OCI-LY1 (cell line): Measurements from ENCODE around the gene NFIX.

Experiments used
- H2AFZ ChIP-seq: fragments of 200-600 bp; sonication (generic), shearing (Covaris generic); 2 replicates; pipeline ENCODE4 v1.6.0; 2014; ENCODE audit warnings: antibody characterized with exemption, mild to moderate bottlenecking, low read length
- H3F3A ChIP-seq: fragments of 200-600 bp; sonication (generic), shearing (Covaris generic); 2 replicates; pipeline ENCODE4 v1.6.0; 2014; ENCODE audit warnings: mild to moderate bottlenecking, antibody characterized with exemption, low read length, moderate library complexity; ENCODE audit not compliant: insufficient read depth
- H3K27ac ChIP-seq: fragments of 200-600 bp; sonication (generic); 2 replicates; pipeline ENCODE4 v1.5.1; 2014; ENCODE audit warnings: low read length, mixed run types, mild to moderate bottlenecking, low read depth; ENCODE audit not compliant: poor library complexity, severe bottlenecking
- H3K27me3 ChIP-seq: fragments of 200-600 bp; sonication (generic); 2 replicates; pipeline ENCODE4 v1.6.0; 2014; ENCODE audit warnings: antibody characterized with exemption, mild to moderate bottlenecking, low read length, moderate library complexity; ENCODE audit not compliant: insufficient read depth
- H3K36me3 ChIP-seq: fragments of 200-600 bp; sonication (generic); 2 replicates; pipeline ENCODE4 v1.6.1; 2014; ENCODE audit warnings: mild to moderate bottlenecking, antibody characterized with exemption, low read length, moderate library complexity, mixed read lengths; ENCODE audit not compliant: insufficient read depth
- H3K4me1 ChIP-seq: fragments of 200-600 bp; sonication (generic); 2 replicates; pipeline ENCODE4 v1.5.1; 2014; ENCODE audit warnings: mild to moderate bottlenecking, low read length, moderate library complexity; ENCODE audit not compliant: insufficient read depth, severe bottlenecking
- H3K4me2 ChIP-seq: fragments of 200-600 bp; sonication (generic), shearing (Covaris generic); 2 replicates; pipeline ENCODE4 v1.6.1; 2014; ENCODE audit warnings: low read length
- H3K4me3 ChIP-seq: fragments of 200-600 bp; sonication (generic); 2 replicates; pipeline ENCODE4 v1.5.1; 2014; ENCODE audit warnings: low read length, low read depth, mild to moderate bottlenecking, mixed read lengths; ENCODE audit not compliant: poor library complexity, severe bottlenecking
- H3K79me2 ChIP-seq: fragments of 200-600 bp; shearing (Covaris generic); 2 replicates; pipeline ENCODE4 v1.6.1; 2016; ENCODE audit warnings: mixed run types, low read length, mixed read lengths; ENCODE audit not compliant: insufficient read depth
- H3K9ac ChIP-seq: fragments of 200-600 bp; sonication (generic), shearing (Covaris generic); 2 replicates; pipeline ENCODE4 v1.6.1; 2014; ENCODE audit warnings: mild to moderate bottlenecking, low read length, mixed read lengths
- H3K9me2 ChIP-seq: fragments of 200-600 bp; sonication (generic), shearing (Covaris generic); 2 replicates; pipeline ENCODE4 v1.6.1; 2014; ENCODE audit warnings: low read depth, mild to moderate bottlenecking, low read length, mixed read lengths
- H3K9me3 ChIP-seq: fragments of 200-600 bp; shearing (Covaris generic); 2 replicates; pipeline ENCODE4 v1.6.1; 2014; ENCODE audit warnings: low read length, mixed read lengths
- H4K20me1 ChIP-seq: fragments of 200-600 bp; sonication (generic), shearing (Covaris generic); 2 replicates; pipeline ENCODE4 v1.6.0; 2016; ENCODE audit warnings: mild to moderate bottlenecking, low read length; ENCODE audit not compliant: insufficient read depth
- CTCF ChIP-seq: fragments of 200-600 bp; sonication (generic), shearing (Covaris generic); IDR thresholded peaks from 2 replicates; pipeline ENCODE4 v1.5.1; 2017; ENCODE audit warnings: mild to moderate bottlenecking, antibody characterized with exemption, low read length, moderate library complexity, mixed read lengths
- EZH2 ChIP-seq: fragments of 200-600 bp; sonication (generic), shearing (Covaris generic); IDR thresholded peaks from 2 replicates; pipeline ENCODE4 v1.8.0; 2017; ENCODE audit warnings: borderline replicate concordance, mixed run types, mild to moderate bottlenecking, antibody characterized with exemption, low read length, moderate library complexity, mixed read lengths

The NFIX gene

GRCh38 chr19:13083627-13084026 is 88.4 kb downstream of the NFIX start:
- H3K36me3 ChIP-seq, result no peaks in the 10 kb centered on the region
- H4K20me1 ChIP-seq, result no peaks in the 10 kb centered on the region
- no peak overlapping the region for H3K4me3 ChIP-seq
- no peaks in the 10 kb centered on the region for H3K9me3 ChIP-seq
- H3K79me2 ChIP-seq, result no peaks in the 10 kb centered on the region
- H3K27me3 ChIP-seq, result peaks cover 17% of the 10 kb centered on the region; the same call in 1 of the 2 replicates
- no peak overlapping the region for H2AFZ ChIP-seq
- no peak overlapping the region for H3K9ac ChIP-seq
- H3K4me2 ChIP-seq, result no peak overlapping the region
- H3K9me2 ChIP-seq, result no peaks in the 10 kb centered on the region
- no peaks in the 10 kb centered on the region for H3K4me1 ChIP-seq
- no peaks in the 10 kb centered on the region for H3F3A ChIP-seq
- H3K27ac ChIP-seq, result no peak overlapping the region
- TF ChIP-seq EZH2 (no peak), CTCF (no peak)

- TF ChIP-seq CTCF (no peak), EZH2 (no peak)
- Histone ChIP-seq H3K4me1 (no peaks in the 10 kb centered on the region), H3K4me3 (no peak overlapping the region), H3K9me2 (no peaks in the 10 kb centered on the region), H3K79me2 (no peaks in the 10 kb centered on the region), H3F3A (no peaks in the 10 kb centered on the region), H3K27me3 (peaks cover 24% of the 10 kb centered on the region; the same call in 1 of the 2 replicates), H4K20me1 (no peaks in the 10 kb centered on the region), H3K9me3 (no peaks in the 10 kb centered on the region), H3K27ac (no peak overlapping the region), H3K9ac (no peak overlapping the region), H3K4me2 (no peak overlapping the region), H2AFZ (no peak overlapping the region), H3K36me3 (no peaks in the 10 kb centered on the region)
Measured at GRCh38 chr19:13085666-13086065, 90.4 kb downstream of the NFIX start.

GRCh38 chr19:13086341-13086740 is 91.1 kb downstream of the NFIX start:
- no peaks in the 10 kb centered on the region for H3K36me3 ChIP-seq
- H3K4me3 ChIP-seq, result no peak overlapping the region
- no peaks in the 10 kb centered on the region for H3K9me2 ChIP-seq
- H3K27ac ChIP-seq, result no peak overlapping the region
- peaks cover 24% of the 10 kb centered on the region; the same call in 1 of the 2 replicates for H3K27me3 ChIP-seq
- no peaks in the 10 kb centered on the region for H4K20me1 ChIP-seq
- H3K4me1 ChIP-seq, result no peaks in the 10 kb centered on the region
- H3F3A ChIP-seq, result no peaks in the 10 kb centered on the region
- no peak overlapping the region for H3K4me2 ChIP-seq
- TF ChIP-seq CTCF, result no peak
- TF ChIP-seq EZH2, result no peak
- no peak overlapping the region for H2AFZ ChIP-seq
- H3K79me2 ChIP-seq, result no peaks in the 10 kb centered on the region
- H3K9me3 ChIP-seq, result no peaks in the 10 kb centered on the region
- H3K9ac ChIP-seq, result no peak overlapping the region
